Peyer's patch (tissue), 4 donors: ENCODE measurements around the gene SCN5A. TPM values are rescaled to one million over a fixed set of nuclear protein-coding genes. Genes with fewer than 3 reads are reported as not detected.
A peak's percentile ranks its signal among the peaks of the same experiment; 100 is the strongest.

Experiments
- DNase-seq, 3 donors: peaks; one replicate each; pipeline ENCODE4 v3.0.0-alpha.2; 2017 to 2019
- H3K27ac ChIP-seq, 4 donors: fragments of 200-600 bp; sonication (generic); one replicate each; pipeline ENCODE4 v1.5.1; 2016 to 2019
- H3K27me3 ChIP-seq, 2 donors: fragments of 200-600 bp; sonication (generic); one replicate each; pipeline ENCODE4 v1.5.1; 2019
- H3K36me3 ChIP-seq, 3 donors: fragments of 200-600 bp; sonication (generic); one replicate each; pipeline ENCODE4 v1.5.1; 2016 to 2019
- H3K4me1 ChIP-seq, 4 donors: fragments of 200-600 bp; sonication (generic); one replicate each; pipeline ENCODE4 v1.5.1; 2016 to 2019
- H3K4me3 ChIP-seq, 4 donors: fragments of 200-600 bp; sonication (generic); 1 replicate in 3 of 4; 2 replicates in 1 of 4; pipeline ENCODE4 v1.5.1; 2016 to 2019; ENCODE audit warnings: mild to moderate bottlenecking in 1 of 4
- H3K9me3 ChIP-seq, 4 donors: fragments of 200-600 bp; sonication (generic); one replicate each; pipeline ENCODE4 v1.5.1; 2016 to 2019; ENCODE audit warnings: mild to moderate bottlenecking in 1 of 4
- CTCF ChIP-seq, 6 experiments: fragments of 450-650 bp in 4 of 6; fragments of 200-600 bp in 2 of 6; sonication (generic) in 1 of 6; IDR thresholded peaks; one replicate each; pipeline ENCODE4 v1.5.1; 2017 to 2019; ENCODE audit warnings: antibody characterized with exemption in 6 of 6, mild to moderate bottlenecking in 3 of 6, moderate library complexity in 1 of 6
- POLR2A ChIP-seq, 2 donors: fragments of 450-650 bp; IDR thresholded peaks; one replicate each; pipeline ENCODE4 v1.5.1; 2017; ENCODE audit warnings: antibody characterized with exemption in 2 of 2, mild to moderate bottlenecking in 2 of 2, moderate library complexity in 2 of 2
- total RNA-seq, 4 donors: library from RNA; depleted of rRNA; stranded (reverse); fragments of >200 nt; gene quantifications; one replicate each; pipeline ENCODE4 v1.1.0, GENCODE V29; 2016

The SCN5A gene
- total RNA-seq, 4 donors from 2014 or later: 0.13 TPM; not detected in 3

GRCh38 chr3:38578081-38578475 lies 71.4 kb downstream of the SCN5A start:
- Histone ChIP-seq H3K4me3 (no peak overlapping the region), H3K4me1 (no peaks in the 10 kb centered on the region), H3K9me3 (no peaks in the 10 kb centered on the region), H3K27me3 (no peaks in the 10 kb centered on the region), H3K27ac (no peak overlapping the region), H3K36me3 (no peaks in the 10 kb centered on the region)
- peak in 1 of 3 donors; percentile 5 for DNase-seq
- no peak for TF ChIP-seq CTCF (IDR thresholded peaks at IDR 0.05)
- no peak for TF ChIP-seq POLR2A (IDR thresholded peaks at IDR 0.05)

- DNase-seq: peak in 1 of 3 donors; percentile 15
- Histone ChIP-seq H3K36me3 (no peaks in the 10 kb centered on the region), H3K4me1 (no peaks in the 10 kb centered on the region), H3K4me3 (no peak overlapping the region), H3K27ac (no peak overlapping the region), H3K9me3 (no peaks in the 10 kb centered on the region), H3K27me3 (no peaks in the 10 kb centered on the region)
- TF ChIP-seq CTCF (IDR thresholded peaks at IDR 0.05): no peak
- no peak for TF ChIP-seq POLR2A (IDR thresholded peaks at IDR 0.05)
Measured at GRCh38 chr3:38577371-38578080, 72.0 kb downstream of the SCN5A start.

- Histone ChIP-seq H3K4me1 (no peaks in the 10 kb centered on the region), H3K4me3 (no peak overlapping the region), H3K36me3 (no peaks in the 10 kb centered on the region), H3K9me3 (no peaks in the 10 kb centered on the region), H3K27me3 (no peaks in the 10 kb centered on the region), H3K27ac (no peak overlapping the region)
- TF ChIP-seq CTCF (IDR thresholded peaks at IDR 0.05): no peak
- TF ChIP-seq POLR2A (IDR thresholded peaks at IDR 0.05): no peak
- DNase-seq: no peak
Measured at GRCh38 chr3:38576526-38577370, 72.7 kb downstream of the SCN5A start.

- H3K9me3 ChIP-seq: no peaks in the 10 kb centered on the region
- H3K4me1 ChIP-seq: no peaks in the 10 kb centered on the region
- DNase-seq: no peak
- no peak overlapping the region for H3K4me3 ChIP-seq
- no peak overlapping the region for H3K27ac ChIP-seq
- no peaks in the 10 kb centered on the region for H3K27me3 ChIP-seq
- no peaks in the 10 kb centered on the region for H3K36me3 ChIP-seq
- no peak for TF ChIP-seq POLR2A (IDR thresholded peaks at IDR 0.05)
- no peak for TF ChIP-seq CTCF (IDR thresholded peaks at IDR 0.05)
Measured at GRCh38 chr3:38576131-38576525, 73.4 kb downstream of the SCN5A start.

GRCh38 chr3:38575279-38575843 lies 74.1 kb downstream of the SCN5A start:
- DNase-seq: peak in 2 of 3 donors; percentile 15 to 46
- H3K4me1 ChIP-seq: no peaks in the 10 kb centered on the region
- H3K36me3 ChIP-seq: no peaks in the 10 kb centered on the region
- H3K9me3 ChIP-seq: no peaks in the 10 kb centered on the region
- H3K4me3 ChIP-seq: no peak overlapping the region
- H3K27ac ChIP-seq: no peak overlapping the region
- H3K27me3 ChIP-seq: no peaks in the 10 kb centered on the region
- no peak for TF ChIP-seq POLR2A (IDR thresholded peaks at IDR 0.05)
